ENCODE results near the gene PNMA6E. TPM values are rescaled to one million over a fixed set of nuclear protein-coding genes. Genes with fewer than 3 reads are reported as not detected.

PNMA6E gene
- total RNA-seq, 4 donors from 2014 or later, result not detected

GRCh38 chrX:153420851-153421599 lies 19.9 kb upstream of the PNMA6E start:
- no peak for DNase-seq
- Histone ChIP-seq H3K27me3 (no peaks in the 10 kb centered on the region), H3K27ac (no peak overlapping the region), H3K9me3 (no peaks in the 10 kb centered on the region), H3K4me1 (peaks cover 0 to 3% of the 10 kb centered on the region in 2 donors), H3K36me3 (no peaks in the 10 kb centered on the region), H3K4me3 (no peak overlapping the region)
- in situ Hi-C loops (cut with MboI; ENCODE audit: low sequenced_read_pairs in 4 of 4), result no loop called here
- intact Hi-C loops (cut with DNase I; ENCODE audit: low total_unique reads), result no loop called here
- TF ChIP-seq POLR2A (IDR thresholded peaks at IDR 0.05) (no peak), CTCF (IDR thresholded peaks at IDR 0.05 in 4 of 5, conservative IDR thresholded peaks at IDR 0.05 in 1 of 5) (no peak)
- no peak for ATAC-seq

GRCh38 chrX:153417637-153418036 lies 16.5 kb upstream of the PNMA6E start:
- in situ Hi-C loops (cut with MboI; ENCODE audit: low sequenced_read_pairs in 4 of 4), result no loop called here
- Histone ChIP-seq H3K27ac (no peak overlapping the region), H3K9me3 (no peaks in the 10 kb centered on the region), H3K36me3 (no peaks in the 10 kb centered on the region), H3K27me3 (peaks cover 0 to 5% (median 0%) of the 10 kb centered on the region in 3 donors), H3K4me1 (peaks cover 0 to 3% of the 10 kb centered on the region in 2 donors), H3K4me3 (no peak overlapping the region)
- ATAC-seq (no peak), DNase-seq (no peak)
- no peak for TF ChIP-seq CTCF (IDR thresholded peaks at IDR 0.05 in 4 of 5, conservative IDR thresholded peaks at IDR 0.05 in 1 of 5)
- TF ChIP-seq POLR2A (IDR thresholded peaks at IDR 0.05), result no peak
- intact Hi-C loops (cut with DNase I; ENCODE audit: low total_unique reads), result no loop called here

GRCh38 chrX:153416781-153417450 lies 15.8 kb upstream of the PNMA6E start:
- H3K4me1 ChIP-seq, result peaks cover 0 to 3% of the 10 kb centered on the region in 2 donors
- peak in 1 of 2 donors; percentile 24 for ATAC-seq
- intact Hi-C loops (cut with DNase I; ENCODE audit: low total_unique reads) (no loop called here), in situ Hi-C loops (cut with MboI; ENCODE audit: low sequenced_read_pairs in 4 of 4) (no loop called here)
- H3K4me3 ChIP-seq, result no peak overlapping the region
- no peaks in the 10 kb centered on the region for H3K36me3 ChIP-seq
- DNase-seq, result no peak
- no peak for TF ChIP-seq POLR2A (IDR thresholded peaks at IDR 0.05)
- no peak for TF ChIP-seq CTCF (IDR thresholded peaks at IDR 0.05 in 4 of 5, conservative IDR thresholded peaks at IDR 0.05 in 1 of 5)
- H3K9me3 ChIP-seq, result no peaks in the 10 kb centered on the region
- H3K27me3 ChIP-seq, result peaks cover 0 to 9% (median under 1%) of the 10 kb centered on the region in 3 donors
- peak overlapping the region in 2 of 4 donors; percentile 9 to 18 for H3K27ac ChIP-seq

GRCh38 chrX:153414856-153415510 lies 13.8 kb upstream of the PNMA6E start:
- peaks cover 0 to 14% (median 5%) of the 10 kb centered on the region in 3 donors for H3K27me3 ChIP-seq
- ATAC-seq (peak; percentile 47 to 62), DNase-seq (no peak)
- in situ Hi-C loops (cut with MboI; ENCODE audit: low sequenced_read_pairs in 4 of 4), result no loop called here
- peak overlapping the region; percentile 7 to 50 (median 41) for H3K27ac ChIP-seq
- intact Hi-C loops (cut with DNase I; ENCODE audit: low total_unique reads), result no loop called here
- no peaks in the 10 kb centered on the region for H3K36me3 ChIP-seq
- TF ChIP-seq POLR2A (IDR thresholded peaks at IDR 0.05) (no peak), CTCF (IDR thresholded peaks at IDR 0.05 in 4 of 5, conservative IDR thresholded peaks at IDR 0.05 in 1 of 5) (no peak)
- peaks cover 0 to 3% of the 10 kb centered on the region in 2 donors for H3K4me1 ChIP-seq
- no peak overlapping the region for H3K4me3 ChIP-seq
- H3K9me3 ChIP-seq, result no peaks in the 10 kb centered on the region
